ENCODE data around the gene PEX7. TPM values are rescaled to one million over a fixed set of nuclear protein-coding genes. Genes with fewer than 3 reads are reported as not detected.
"Not testable (repeated sequence)": the region's sequence is repeated elsewhere in the genome, so short reads cannot be mapped to it uniquely, and the experiment has no call there.

The PEX7 gene
- total RNA-seq, 1 donor from 2014 or later: 6.1 TPM

DNA sequence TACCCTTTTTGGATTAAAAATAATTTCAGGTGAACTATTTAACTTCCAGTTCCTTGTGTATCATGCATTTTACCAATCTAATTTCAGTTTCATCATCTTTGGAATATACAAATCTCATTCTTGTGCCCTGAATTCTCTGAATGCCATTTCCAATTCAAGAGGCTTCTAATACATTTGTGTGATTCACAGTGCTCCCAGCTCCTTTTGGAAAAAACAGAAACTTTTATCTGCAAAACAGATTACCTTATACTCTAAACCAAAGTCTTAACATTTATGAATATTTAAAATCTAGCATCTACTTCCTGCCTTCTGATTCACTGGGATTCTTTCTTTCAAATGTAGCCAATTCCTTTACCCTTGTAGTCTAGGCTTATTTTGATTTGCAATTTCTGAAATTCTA is 11.1 kb upstream of the PEX7 start:
- Histone ChIP-seq H3K4me3 (no peak overlapping the region), H3K36me3 (no peaks in the 10 kb centered on the region), H3K4me1 (no peaks in the 10 kb centered on the region), H3K27ac (no peak overlapping the region), H3K27me3 (no peaks in the 10 kb centered on the region), H3K9me3 (no peaks in the 10 kb centered on the region)
- DNase-seq (ENCODE audit: extremely low spot score in 2 of 2): no peak
- no peak for TF ChIP-seq POLR2A (IDR thresholded peaks at IDR 0.05)
- TF ChIP-seq POLR2AphosphoS5 (IDR thresholded peaks at IDR 0.05; ENCODE audit: insufficient read depth in 1 of 2, low read depth in 1 of 2): no peak
- TF ChIP-seq, protein P1, sequence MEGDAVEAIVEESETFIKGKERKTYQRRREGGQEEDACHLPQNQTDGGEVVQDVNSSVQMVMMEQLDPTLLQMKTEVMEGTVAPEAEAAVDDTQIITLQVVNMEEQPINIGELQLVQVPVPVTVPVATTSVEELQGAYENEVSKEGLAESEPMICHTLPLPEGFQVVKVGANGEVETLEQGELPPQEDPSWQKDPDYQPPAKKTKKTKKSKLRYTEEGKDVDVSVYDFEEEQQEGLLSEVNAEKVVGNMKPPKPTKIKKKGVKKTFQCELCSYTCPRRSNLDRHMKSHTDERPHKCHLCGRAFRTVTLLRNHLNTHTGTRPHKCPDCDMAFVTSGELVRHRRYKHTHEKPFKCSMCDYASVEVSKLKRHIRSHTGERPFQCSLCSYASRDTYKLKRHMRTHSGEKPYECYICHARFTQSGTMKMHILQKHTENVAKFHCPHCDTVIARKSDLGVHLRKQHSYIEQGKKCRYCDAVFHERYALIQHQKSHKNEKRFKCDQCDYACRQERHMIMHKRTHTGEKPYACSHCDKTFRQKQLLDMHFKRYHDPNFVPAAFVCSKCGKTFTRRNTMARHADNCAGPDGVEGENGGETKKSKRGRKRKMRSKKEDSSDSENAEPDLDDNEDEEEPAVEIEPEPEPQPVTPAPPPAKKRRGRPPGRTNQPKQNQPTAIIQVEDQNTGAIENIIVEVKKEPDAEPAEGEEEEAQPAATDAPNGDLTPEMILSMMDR (IDR thresholded peaks at IDR 0.05): no peak
- intact Hi-C loops (cut with DNase I): no loop called here

DNA sequence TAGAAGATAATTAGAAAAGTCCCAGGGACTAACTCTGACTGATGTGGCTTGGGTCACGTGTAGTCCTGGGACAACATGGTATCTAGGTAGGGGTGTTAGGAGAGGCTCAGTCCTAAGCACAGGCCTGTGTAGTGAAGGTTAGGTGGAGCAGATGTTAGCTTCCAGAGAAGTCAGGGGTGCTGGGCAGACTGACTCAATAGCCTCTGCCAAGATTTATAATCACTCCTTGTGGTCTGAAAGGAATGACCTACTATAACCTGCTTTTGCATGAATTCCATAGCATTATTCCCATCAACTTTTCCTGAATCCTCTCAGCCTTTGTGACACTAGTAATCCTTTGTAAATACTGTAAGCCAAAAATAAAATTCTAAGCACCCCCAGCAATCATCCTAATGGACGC is 10.2 kb upstream of the PEX7 start:
- TF ChIP-seq, protein P1 (IDR thresholded peaks at IDR 0.05): no peak
- no peak for TF ChIP-seq POLR2A (IDR thresholded peaks at IDR 0.05)
- no peak for TF ChIP-seq POLR2AphosphoS5 (IDR thresholded peaks at IDR 0.05; ENCODE audit: insufficient read depth in 1 of 2, low read depth in 1 of 2)
- Histone ChIP-seq H3K9me3 (no peaks in the 10 kb centered on the region), H3K27ac (no peak overlapping the region), H3K36me3 (no peaks in the 10 kb centered on the region), H3K27me3 (no peaks in the 10 kb centered on the region), H3K4me1 (no peaks in the 10 kb centered on the region), H3K4me3 (no peak overlapping the region)
- no peak for DNase-seq (ENCODE audit: extremely low spot score in 2 of 2)
- intact Hi-C loops (cut with DNase I): no loop called here

DNA sequence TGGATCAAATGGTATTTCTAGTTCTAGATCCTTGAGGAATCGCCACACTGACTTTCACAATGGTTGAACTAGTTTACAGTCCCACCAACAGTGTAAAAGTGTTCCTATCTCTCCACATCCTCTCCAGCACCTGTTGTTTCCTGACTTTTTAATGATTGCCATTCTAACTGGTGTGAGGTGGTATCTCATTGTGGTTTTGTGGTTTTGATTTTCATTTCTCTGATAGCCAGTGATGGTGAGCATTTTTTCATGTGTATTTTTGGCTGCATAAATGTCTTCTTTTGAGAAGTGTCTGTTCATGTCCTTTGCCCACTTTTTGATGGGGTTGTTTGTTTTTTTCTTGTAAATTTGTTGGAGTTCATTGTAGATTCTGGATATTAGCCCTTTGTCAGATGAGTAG is 6.8 kb upstream of the PEX7 start:
- H3K36me3 ChIP-seq; DNase-seq (ENCODE audit: extremely low spot score in 2 of 2); H3K27ac ChIP-seq; H3K4me1 ChIP-seq; intact Hi-C loops (cut with DNase I); H3K9me3 ChIP-seq; H3K4me3 ChIP-seq; H3K27me3 ChIP-seq: not testable (repeated sequence)

GRCh38 chr6:136816656-136817055 is 5.7 kb upstream of the PEX7 start:
- Histone ChIP-seq H3K4me3 (no peak overlapping the region), H3K9me3 (no peaks in the 10 kb centered on the region), H3K36me3 (no peaks in the 10 kb centered on the region)

GRCh38 chr6:136820561-136820960 is 1.8 kb upstream of the PEX7 start:
- H3K4me3 ChIP-seq: no peak overlapping the region
- H3K36me3 ChIP-seq: no peaks in the 10 kb centered on the region
- no peak for DNase-seq (ENCODE audit: extremely low spot score in 2 of 2)
- no peak for TF ChIP-seq POLR2A (IDR thresholded peaks at IDR 0.05)
- H3K9me3 ChIP-seq: no peaks in the 10 kb centered on the region
- H3K27me3 ChIP-seq: no peaks in the 10 kb centered on the region
- no peak overlapping the region for H3K27ac ChIP-seq
- peaks cover 7% of the 10 kb centered on the region for H3K4me1 ChIP-seq
- intact Hi-C loops (cut with DNase I): no loop called here

More at GRCh38 chr6:136816656-136817055, 5.7 kb upstream of the PEX7 start:
- intact Hi-C loops (cut with DNase I): no loop called here
- no peak for DNase-seq (ENCODE audit: extremely low spot score in 2 of 2)
- TF ChIP-seq, protein P1 (IDR thresholded peaks at IDR 0.05): no peak
- H3K4me1 ChIP-seq: peaks cover 4% of the 10 kb centered on the region
- no peaks in the 10 kb centered on the region for H3K27me3 ChIP-seq
- no peak overlapping the region for H3K27ac ChIP-seq

DNA sequence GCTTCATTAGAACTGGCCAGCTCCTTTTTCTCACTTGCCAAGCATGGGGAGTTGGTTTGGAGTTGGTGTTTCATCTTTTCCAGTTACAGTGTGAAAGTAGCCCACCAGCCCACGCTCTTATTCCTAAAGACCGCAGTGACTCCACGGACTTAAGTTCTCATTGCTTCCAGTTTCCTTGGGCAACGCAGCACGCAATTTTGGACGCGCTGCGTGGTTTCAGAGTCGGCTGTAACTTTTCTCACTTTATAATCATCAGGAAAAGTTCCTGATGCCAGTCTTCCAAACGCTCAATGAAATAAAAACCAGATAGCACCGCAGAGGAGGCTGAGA is 381 bp upstream of the PEX7 start:
- TF ChIP-seq, protein P1 (IDR thresholded peaks at IDR 0.05): no peak
- TF ChIP-seq POLR2AphosphoS5 (IDR thresholded peaks at IDR 0.05; ENCODE audit: insufficient read depth in 1 of 2, low read depth in 1 of 2) (no peak), POLR2A (IDR thresholded peaks at IDR 0.05) (no peak)
- intact Hi-C loops (cut with DNase I): no loop called here
- Histone ChIP-seq H3K9me3 (no peaks in the 10 kb centered on the region), H3K4me1 (peaks cover 7% of the 10 kb centered on the region), H3K27me3 (no peaks in the 10 kb centered on the region), H3K27ac (peak overlapping the region; percentile 91), H3K36me3 (peaks cover 0 to 4% of the 10 kb centered on the region in 2 donors), H3K4me3 (peak overlapping the region; percentile 59 to 83)
- no peak for DNase-seq (ENCODE audit: extremely low spot score in 2 of 2)

Measured in vagina (tissue), 2 donors.